ENCODE results near the gene ZNF180.

DNA sequence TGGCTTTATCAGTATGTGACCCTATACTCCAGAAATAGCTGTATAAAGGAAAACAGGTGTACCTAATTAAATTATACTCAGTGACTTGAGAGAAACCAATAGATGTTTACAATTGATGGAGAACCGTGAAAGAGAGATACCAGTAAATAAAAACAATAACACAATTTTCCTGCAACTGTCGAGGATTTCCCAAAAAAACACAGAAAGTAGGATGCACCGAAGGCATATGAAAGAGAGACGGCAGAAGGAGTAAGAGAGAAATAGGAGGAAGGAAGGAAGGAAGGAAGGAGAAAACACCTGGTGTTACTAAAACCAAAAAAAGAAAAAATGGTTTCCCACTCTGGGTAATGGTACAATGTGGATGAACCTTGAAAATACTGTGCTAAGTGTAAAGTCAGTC is 45.2 kb downstream of the ZNF180 start:
- no peak for TF ChIP-seq CTCF (conservative IDR thresholded peaks at IDR 0.05)
- no peak for TF ChIP-seq ZFX (IDR thresholded peaks at IDR 0.05)

Data from C4-2B (cell line).